Measurements from ENCODE around the gene DUOX1. TPM values are rescaled to one million over a fixed set of nuclear protein-coding genes. Genes with fewer than 3 reads are reported as not detected.

The DUOX1 gene
- total RNA-seq, 1 donor from 2014 or later, result 0.07 TPM

DNA sequence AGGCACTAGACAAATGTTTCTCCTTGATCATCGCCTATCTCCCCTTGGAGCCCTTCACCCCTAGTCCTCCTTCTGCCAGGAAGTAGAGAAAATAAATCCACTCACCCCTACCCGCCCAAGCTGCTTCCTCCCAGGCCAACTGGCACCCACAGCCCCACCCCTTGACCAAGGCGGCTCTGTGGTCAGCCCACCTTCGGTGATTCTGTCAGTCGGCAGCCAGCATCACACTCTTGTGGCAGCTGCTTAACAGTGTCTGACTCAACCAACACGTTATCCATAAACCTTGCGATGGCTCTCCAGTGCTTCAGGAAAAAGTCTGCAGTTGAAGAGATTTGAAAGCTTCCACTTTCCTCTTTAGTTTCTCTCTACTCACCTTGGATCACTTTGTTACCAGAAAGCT is 50.4 kb downstream of the DUOX1 start:
- no peak for FAIRE-seq
- H3K4me1 ChIP-seq (ENCODE audit: insufficient read depth, low read length), result no peaks in the 10 kb centered on the region

GRCh38 chr15:45180648-45181436 is 51.0 kb downstream of the DUOX1 start:
- H3K36me3 Mint-ChIP-seq (ENCODE audit: low read depth, unreplicated experiment), result peaks cover 15% of the 10 kb centered on the region
- no peaks in the 10 kb centered on the region for H3K79me2 ChIP-seq (ENCODE audit: insufficient read depth, low read length)
- peaks cover 2% of the 10 kb centered on the region for H3K27me3 Mint-ChIP-seq (ENCODE audit: low read depth, unreplicated experiment)

More for the DNA sequence above, 50.4 kb downstream of the DUOX1 start:
- Histone ChIP-seq H3K4me3 (ENCODE audit: insufficient read depth, low read depth, low read length) (no peak overlapping the region), H3K27ac (ENCODE audit: low read depth, low read length) (no peak overlapping the region), H2AFZ (ENCODE audit: low read depth, low read length) (no peak overlapping the region), H3K36me3 (ENCODE audit: insufficient read depth, low read length) (no peaks in the 10 kb centered on the region), H3K79me2 (ENCODE audit: insufficient read depth, low read length) (no peaks in the 10 kb centered on the region), H4K20me1 (ENCODE audit: insufficient read depth, low read length) (no peaks in the 10 kb centered on the region), H3K9ac (ENCODE audit: low read length) (no peak overlapping the region), H3K4me2 (ENCODE audit: low read length) (no peak overlapping the region), H3K9me3 (ENCODE audit: insufficient read depth, low read depth, low read length) (no peaks in the 10 kb centered on the region), H3K27me3 (ENCODE audit: insufficient read depth, low read length) (no peaks in the 10 kb centered on the region)
- H3K36me3 Mint-ChIP-seq (ENCODE audit: low read depth, unreplicated experiment), result peaks cover 15% of the 10 kb centered on the region
- H3K4me1 Mint-ChIP-seq (ENCODE audit: low read depth, unreplicated experiment), result peaks cover 4% of the 10 kb centered on the region
- H3K27ac Mint-ChIP-seq (ENCODE audit: unreplicated experiment), result no peak overlapping the region
- DNase-seq (ENCODE audit: low read depth), result peak; percentile 59
- H3K4me3 Mint-ChIP-seq (ENCODE audit: unreplicated experiment), result no peak overlapping the region
- peaks cover 6% of the 10 kb centered on the region for H3K9me3 Mint-ChIP-seq (ENCODE audit: unreplicated experiment)
- TF ChIP-seq, protein P1, sequence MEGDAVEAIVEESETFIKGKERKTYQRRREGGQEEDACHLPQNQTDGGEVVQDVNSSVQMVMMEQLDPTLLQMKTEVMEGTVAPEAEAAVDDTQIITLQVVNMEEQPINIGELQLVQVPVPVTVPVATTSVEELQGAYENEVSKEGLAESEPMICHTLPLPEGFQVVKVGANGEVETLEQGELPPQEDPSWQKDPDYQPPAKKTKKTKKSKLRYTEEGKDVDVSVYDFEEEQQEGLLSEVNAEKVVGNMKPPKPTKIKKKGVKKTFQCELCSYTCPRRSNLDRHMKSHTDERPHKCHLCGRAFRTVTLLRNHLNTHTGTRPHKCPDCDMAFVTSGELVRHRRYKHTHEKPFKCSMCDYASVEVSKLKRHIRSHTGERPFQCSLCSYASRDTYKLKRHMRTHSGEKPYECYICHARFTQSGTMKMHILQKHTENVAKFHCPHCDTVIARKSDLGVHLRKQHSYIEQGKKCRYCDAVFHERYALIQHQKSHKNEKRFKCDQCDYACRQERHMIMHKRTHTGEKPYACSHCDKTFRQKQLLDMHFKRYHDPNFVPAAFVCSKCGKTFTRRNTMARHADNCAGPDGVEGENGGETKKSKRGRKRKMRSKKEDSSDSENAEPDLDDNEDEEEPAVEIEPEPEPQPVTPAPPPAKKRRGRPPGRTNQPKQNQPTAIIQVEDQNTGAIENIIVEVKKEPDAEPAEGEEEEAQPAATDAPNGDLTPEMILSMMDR (IDR thresholded peaks at IDR 0.05; ENCODE audit: insufficient read depth, low read depth, low read length), result no peak
- TF ChIP-seq EZH2 (IDR thresholded peaks at IDR 0.05; ENCODE audit: insufficient read depth, low read length), result no peak
- peaks cover 2% of the 10 kb centered on the region for H3K27me3 Mint-ChIP-seq (ENCODE audit: low read depth, unreplicated experiment)

More at GRCh38 chr15:45180648-45181436, 51.0 kb downstream of the DUOX1 start:
- TF ChIP-seq, protein P1 (IDR thresholded peaks at IDR 0.05; ENCODE audit: insufficient read depth, low read depth, low read length), result no peak
- no peak for TF ChIP-seq EZH2 (IDR thresholded peaks at IDR 0.05; ENCODE audit: insufficient read depth, low read length)
- no peak overlapping the region for H3K27ac ChIP-seq (ENCODE audit: low read depth, low read length)
- no peaks in the 10 kb centered on the region for H3K27me3 ChIP-seq (ENCODE audit: insufficient read depth, low read length)
- no peak overlapping the region for H3K4me3 ChIP-seq (ENCODE audit: insufficient read depth, low read depth, low read length)
- H3K27ac Mint-ChIP-seq (ENCODE audit: unreplicated experiment), result no peak overlapping the region
- no peak for DNase-seq (ENCODE audit: low read depth)
- no peaks in the 10 kb centered on the region for H3K4me1 ChIP-seq (ENCODE audit: insufficient read depth, low read length)
- H3K9me3 Mint-ChIP-seq (ENCODE audit: unreplicated experiment), result peaks cover 6% of the 10 kb centered on the region
- no peak overlapping the region for H2AFZ ChIP-seq (ENCODE audit: low read depth, low read length)
- H3K4me1 Mint-ChIP-seq (ENCODE audit: low read depth, unreplicated experiment), result peaks cover 4% of the 10 kb centered on the region
- no peaks in the 10 kb centered on the region for H4K20me1 ChIP-seq (ENCODE audit: insufficient read depth, low read length)
- no peak for FAIRE-seq
- no peak overlapping the region for H3K9ac ChIP-seq (ENCODE audit: low read length)
- no peak overlapping the region for H3K4me2 ChIP-seq (ENCODE audit: low read length)
- no peaks in the 10 kb centered on the region for H3K36me3 ChIP-seq (ENCODE audit: insufficient read depth, low read length)
- H3K9me3 ChIP-seq (ENCODE audit: insufficient read depth, low read depth, low read length), result no peaks in the 10 kb centered on the region
- no peak overlapping the region for H3K4me3 Mint-ChIP-seq (ENCODE audit: unreplicated experiment)

Measured in astrocyte (in vitro differentiated cells and primary cell).